Measurements from ENCODE around the gene RCBTB2.
"Not testable (repeated sequence)": the region's sequence is repeated elsewhere in the genome, so short reads cannot be mapped to it uniquely, and the experiment has no call there.

The RCBTB2 gene

DNA sequence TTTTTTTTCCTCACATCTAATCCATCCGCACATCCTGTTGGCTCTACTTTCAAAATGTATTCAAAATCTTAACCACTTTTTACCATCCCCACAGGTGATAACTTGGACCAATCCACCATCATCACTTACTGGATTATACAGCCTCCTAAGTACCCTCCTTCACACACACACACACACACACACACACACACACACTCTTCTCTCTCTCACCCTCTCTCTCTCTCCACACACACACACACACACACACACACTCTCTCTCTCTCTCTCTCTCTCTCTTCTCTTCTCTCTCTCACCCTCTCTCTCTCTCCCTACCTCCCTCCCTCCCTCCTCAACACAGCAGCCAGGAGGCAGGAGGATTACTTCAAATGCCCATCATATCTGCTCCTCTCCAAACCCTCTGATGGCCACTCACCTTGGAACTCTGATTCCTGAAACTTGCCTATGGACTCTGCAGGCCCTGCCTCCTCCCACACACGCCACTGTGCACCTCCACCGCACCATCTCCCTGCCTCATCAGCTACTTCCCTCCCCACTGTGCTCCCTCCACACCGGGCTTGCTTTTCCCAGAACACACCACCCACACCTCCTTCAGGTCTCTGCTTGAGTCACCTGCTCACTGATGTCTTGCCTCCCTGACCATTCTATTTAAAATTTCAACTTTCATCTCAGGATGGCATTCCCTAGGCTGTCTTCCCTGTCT, 39.7 kb downstream of the RCBTB2 start:
- ATAC-seq (no peak), DNase-seq (peak; percentile 31)

DNA sequence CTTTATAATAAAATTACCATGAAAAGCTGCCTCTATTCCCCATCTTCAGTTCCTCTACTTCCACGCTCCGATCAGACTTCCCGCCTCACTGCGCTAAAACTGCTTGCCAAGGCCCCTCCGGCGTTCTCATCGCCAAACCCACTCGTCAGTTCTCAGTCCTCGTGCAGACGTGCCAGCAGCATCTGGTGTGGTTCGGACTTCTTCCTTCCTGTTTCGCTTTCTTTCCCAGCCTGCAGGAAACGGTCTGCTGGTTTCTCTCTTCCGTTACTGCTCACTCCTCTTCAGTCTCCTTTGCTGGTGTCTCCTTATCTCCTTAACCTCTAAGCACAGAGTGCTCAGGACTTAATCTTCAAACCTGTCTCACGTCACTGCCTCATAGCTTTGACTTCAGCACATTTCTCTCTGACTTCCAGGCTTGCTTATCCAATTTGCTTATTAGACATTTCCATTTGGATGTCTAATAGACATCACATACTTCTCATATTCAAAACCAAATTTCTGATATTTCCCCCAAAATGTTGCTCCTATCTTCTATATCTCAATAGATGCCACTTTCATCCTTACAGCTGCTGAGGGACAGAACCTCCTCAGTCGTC, 40.3 kb downstream of the RCBTB2 start:
- ATAC-seq (peak; percentile 78), DNase-seq (peak; percentile 73)

DNA sequence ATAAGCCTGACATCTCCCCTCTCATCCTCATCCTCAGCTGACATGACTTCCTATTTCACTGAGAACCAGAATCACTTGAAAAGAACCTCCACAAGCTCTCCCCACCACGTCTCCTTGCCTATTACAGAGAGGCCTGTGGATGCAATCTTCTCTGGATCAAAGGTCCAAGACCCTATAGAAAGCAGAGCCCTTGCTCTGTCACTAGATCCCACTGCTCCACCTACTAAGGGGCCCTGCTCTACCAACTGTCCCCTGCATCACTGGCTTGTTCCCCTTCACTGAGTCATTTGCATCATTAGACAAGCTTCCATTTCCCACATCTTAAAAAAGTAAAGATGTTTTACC, 40.8 kb downstream of the RCBTB2 start:
- peak; percentile 65 for ATAC-seq
- DNase-seq, result peak; percentile 30

DNA sequence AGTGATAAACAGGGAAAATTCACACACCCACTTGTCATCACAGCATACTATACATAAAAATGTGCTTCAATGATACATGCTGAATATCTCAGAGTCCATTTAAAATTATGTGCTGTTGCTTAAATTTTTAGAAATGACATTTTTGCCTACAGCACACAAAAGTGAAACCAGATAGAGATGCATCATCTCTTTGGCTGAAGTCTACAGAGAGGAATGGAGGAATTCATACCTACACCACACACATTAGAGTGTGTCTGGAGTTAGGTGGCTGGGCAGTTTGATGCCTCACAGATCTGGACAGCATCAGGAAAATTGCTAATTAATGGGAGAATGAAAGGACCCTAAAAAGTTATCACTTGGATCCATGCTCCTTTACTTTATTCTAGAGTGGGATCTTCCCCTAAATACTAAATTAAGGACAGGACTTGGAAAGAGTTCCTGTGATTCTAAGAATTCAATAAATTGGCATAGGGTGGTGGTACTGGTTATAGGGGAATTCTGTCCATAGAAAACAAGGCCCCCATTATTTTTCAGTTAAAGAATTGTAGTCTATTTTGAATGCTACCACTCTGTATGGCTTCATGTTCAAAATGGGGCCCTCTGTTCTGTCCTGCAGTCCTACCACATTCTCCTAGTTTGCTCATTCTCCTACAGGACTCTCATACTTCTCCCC, 41.3 kb downstream of the RCBTB2 start:
- no peak for DNase-seq
- no peak for ATAC-seq

DNA sequence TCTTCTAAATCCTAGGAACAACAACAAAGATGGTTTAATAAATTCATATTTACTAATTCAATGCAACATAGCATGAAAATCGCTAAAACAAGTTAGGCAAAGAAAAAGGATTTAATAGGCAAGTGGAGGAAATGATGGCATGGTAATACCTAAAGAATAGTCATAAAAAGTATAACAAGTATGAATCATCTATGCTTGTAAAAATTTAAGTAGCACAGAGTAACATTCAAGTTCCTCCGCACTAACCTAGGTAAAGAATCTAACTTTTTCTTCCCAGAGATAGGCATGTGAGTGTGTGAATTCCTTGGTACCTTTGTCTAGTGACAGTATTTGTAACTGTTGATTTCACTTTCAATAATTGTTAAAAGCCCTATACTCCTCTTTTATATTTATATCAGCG, 42.6 kb downstream of the RCBTB2 start:
- no peak for DNase-seq
- ATAC-seq, result no peak

DNA sequence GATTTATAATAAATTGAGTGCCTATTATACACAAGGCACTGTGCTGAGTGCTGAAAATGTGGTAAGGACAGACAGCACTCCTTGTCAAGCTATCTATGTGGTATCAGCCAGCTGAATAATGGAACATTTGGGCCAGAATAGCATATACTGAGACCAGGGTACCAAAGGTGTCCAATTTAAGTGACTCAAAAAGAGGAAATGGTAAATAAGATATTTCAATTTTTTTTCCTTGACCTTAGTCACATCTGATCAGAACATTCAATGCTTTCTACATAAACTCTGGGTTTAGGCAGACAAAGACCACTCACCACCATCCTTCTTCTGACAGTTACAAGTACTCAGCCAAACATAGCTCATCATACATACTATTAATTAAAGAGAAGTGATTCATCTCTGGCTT, 43.2 kb downstream of the RCBTB2 start:
- DNase-seq (no peak), ATAC-seq (no peak)

DNA sequence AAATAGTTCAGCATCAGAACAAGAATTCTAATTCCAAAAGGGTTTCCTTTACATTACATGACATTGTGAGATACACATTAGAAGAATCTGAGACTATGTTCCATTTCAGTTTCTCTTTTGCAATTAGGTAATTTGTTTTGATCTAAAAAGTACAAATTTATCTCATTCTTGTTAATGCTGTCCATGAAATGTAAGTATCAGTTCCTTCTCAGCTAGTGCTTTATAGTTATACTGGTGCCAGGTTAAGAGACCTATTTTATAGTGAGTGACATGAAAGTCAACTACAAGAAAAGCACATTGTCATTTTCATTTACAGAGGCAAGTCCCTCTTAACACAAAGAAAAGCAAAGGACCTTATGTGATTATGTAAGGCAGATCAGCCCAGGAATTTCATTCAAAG, 43.9 kb downstream of the RCBTB2 start:
- ATAC-seq (no peak), DNase-seq (no peak)

DNA sequence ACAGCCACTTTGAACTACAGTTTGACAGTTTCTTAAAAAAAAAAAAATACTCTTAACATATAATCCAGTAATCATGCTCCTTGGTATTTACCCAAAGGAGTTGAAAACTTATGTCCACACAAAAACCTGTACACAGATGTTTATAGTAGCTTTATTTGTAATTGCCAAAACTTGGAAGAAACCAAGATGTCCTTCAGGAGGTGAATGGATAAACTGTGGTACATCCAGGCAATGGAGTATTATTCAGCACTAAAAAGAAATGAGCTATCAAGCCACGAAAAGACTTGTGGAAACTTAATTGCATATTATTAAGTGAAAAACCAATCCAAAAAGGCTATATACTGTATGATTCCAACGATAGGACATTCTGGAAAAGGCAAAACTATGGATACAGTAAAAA, 44.9 kb downstream of the RCBTB2 start:
- DNase-seq (no peak), ATAC-seq (no peak)

DNA sequence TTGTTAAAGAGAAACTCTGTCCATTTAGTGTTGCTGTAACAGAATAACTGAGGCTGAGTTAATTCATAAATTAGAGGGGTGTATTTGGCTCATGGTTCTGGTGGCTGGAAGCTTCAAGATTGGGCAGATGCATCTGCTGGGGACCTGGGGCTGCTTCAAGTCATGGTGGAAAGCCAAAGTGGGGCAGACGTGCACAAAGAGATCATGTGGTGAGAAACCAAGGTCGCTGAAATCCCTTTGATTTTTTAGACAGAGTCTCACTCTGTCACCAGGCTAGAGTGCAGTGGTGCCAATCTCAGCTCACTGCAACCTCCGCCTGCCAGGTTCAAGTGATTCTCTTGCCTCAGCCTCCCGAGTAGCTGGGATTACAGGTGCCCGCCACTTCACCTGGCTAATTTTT, 46.0 kb downstream of the RCBTB2 start:
- no peak for DNase-seq
- no peak for ATAC-seq

DNA sequence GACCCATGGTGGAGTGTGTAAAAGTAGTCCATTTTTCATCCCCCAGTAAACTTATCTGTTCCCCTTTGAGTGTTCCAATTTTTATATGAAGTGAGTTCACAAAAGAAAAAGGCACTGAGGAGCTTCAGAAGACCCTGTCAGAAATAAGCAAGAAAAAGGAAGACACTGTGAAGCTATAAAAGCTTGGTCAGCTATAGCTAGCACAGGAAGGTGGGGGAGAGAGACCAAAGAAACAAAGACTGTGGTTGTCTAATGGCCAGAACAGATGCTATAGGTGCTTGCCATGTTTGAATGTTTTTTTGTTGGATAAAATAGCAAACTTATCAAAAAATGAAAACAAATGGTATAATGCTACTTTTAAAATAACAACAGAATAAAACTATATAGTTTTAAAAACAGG, 46.5 kb downstream of the RCBTB2 start:
- no peak for DNase-seq
- ATAC-seq, result no peak

DNA sequence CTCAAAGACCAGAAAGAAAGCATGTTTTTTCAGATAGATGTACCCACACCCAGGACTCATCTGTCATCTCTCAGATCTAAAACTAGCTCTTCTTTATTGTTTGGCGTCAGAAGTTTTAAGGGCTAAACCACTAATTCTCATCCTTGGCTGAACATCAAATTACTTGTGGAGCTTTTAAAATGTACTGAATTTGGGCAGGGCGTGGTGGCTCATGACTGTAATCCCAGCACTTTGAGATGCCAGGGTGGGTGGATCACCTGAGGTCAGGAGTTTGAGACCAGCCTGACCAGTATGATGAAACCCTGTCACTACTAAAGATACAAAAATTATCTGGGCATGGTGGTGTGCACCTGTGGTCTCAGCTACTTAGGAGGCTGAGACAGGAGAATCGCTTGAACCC, 47.4 kb downstream of the RCBTB2 start:
- no peak for ATAC-seq
- DNase-seq, result no peak

DNA sequence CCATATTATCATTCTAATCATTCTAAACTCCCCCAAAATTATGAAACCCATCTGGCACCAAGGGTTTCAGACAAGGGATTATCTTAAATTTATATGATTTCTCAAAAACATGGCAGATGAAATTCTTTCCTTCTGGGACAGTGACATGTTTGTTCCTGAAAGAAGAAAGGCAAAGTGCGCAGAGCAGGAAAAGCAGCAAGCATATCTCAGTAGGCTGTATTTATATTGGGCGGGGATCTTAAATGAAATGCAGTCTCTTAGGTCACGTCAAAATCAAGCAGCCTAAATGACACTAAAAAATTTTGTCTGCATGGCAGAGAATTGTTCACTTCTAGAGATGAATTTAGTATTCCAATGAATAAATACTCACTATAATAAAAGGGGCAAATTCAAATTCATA, 49.3 kb downstream of the RCBTB2 start:
- ATAC-seq (no peak), DNase-seq (no peak)

DNA sequence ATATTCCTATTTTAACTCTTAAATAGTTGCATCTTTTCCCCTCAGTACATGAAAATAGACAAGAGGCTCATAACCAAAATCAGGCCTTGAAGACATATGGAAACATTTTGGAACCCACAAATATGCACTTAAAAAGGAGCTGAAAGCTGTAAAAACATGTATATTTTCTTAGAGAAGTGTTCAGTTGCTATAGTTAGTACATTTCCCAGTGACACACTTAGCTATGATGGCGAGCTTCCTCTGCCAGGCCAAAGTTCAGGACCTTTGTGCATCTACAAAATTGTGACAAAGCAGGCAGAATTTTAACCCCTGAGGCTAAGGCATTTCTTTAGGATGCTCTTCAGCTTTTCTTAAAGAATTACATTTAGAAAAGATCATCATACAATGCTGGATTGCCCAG, 54.5 kb downstream of the RCBTB2 start:
- DNase-seq, result no peak
- no peak for ATAC-seq

DNA sequence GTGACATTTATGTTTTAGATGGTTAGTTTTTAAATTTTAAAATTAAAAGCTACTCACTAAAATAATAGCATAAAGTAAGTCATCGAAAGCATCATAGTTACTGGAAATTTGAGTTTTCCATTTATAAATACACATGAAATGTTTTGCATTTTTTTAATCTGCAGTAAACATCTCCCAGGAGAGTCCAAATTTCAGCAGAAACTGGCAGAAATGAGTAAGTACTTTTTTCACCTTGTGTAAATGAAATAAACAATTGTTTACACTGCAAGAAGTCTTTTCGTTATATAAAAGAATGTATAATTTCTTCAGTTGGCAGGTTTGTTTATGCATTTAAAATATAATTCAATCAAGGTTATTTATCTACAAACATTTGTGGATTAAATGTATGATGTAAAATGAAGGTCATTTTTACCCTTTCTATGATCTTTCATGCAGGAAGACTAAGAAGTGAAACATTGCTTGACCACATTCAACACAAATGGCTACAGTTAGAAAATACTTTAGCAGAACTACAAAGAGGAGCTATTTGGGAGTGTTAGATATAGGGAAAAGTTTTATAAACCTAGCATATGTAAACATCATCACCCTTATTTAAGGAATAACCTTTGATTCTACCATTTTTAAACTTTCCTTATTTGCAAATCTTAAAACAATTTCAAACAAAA, 55.6 kb downstream of the RCBTB2 start:
- DNase-seq, result no peak
- ATAC-seq, result no peak

DNA sequence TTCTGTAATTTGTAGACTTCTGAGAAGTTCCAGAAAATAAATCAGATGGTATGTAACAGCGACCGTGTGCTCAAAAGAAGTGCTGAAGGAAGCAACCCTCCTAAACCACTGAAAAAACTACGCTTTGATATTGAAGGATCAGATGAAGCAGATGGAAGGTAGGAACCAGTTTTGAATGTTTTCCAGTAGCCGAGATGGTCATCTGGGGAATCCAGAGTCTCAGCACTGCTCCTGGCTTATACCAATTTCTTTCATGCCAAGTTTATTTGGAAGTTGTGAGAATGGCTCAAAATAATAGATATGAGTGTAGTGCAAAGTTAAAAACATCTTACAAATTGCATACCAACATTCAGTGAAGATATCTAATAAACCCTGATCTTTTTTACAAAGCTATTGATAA, 56.2 kb downstream of the RCBTB2 start:
- DNase-seq (no peak), ATAC-seq (no peak)

DNA sequence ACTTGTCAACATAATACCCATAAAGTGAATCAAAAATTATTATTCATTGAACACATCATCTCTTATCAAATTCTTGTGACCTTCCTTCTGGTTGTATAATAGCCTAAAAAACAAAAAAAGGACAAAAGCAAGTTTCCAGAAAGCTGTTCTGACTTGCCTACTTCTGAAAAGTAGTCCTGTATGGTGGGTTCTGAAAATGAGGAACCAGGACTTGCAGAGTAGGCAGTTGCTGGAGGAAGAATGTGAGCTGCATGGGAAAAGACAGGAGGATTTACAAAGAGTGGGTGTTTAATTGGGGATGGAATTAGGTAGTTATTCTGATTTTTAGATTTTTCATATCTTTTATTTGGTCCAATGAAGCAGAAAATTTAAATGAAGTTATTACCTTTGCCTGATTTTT, 56.7 kb downstream of the RCBTB2 start:
- ATAC-seq (no peak), DNase-seq (no peak)

DNA sequence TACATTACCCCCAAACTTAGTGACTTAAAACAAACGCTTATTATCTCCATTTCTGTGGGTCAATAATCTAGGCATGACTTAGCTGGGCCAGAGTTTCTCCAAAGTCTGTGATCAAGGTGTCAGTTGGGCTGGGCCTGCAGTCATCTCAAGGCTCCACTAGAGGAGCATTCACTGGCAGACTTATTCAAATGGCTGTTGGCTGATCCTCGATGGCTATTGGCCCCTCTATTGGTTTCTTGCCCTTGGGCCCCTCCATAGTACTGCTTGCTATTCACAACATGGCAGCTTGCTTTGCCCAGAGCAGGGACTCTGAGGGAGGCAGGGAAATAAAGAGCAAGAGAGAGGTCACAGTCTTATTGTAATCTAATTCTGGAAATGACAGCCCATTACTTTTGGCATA, 57.6 kb downstream of the RCBTB2 start:
- ATAC-seq (no peak), DNase-seq (no peak)

DNA sequence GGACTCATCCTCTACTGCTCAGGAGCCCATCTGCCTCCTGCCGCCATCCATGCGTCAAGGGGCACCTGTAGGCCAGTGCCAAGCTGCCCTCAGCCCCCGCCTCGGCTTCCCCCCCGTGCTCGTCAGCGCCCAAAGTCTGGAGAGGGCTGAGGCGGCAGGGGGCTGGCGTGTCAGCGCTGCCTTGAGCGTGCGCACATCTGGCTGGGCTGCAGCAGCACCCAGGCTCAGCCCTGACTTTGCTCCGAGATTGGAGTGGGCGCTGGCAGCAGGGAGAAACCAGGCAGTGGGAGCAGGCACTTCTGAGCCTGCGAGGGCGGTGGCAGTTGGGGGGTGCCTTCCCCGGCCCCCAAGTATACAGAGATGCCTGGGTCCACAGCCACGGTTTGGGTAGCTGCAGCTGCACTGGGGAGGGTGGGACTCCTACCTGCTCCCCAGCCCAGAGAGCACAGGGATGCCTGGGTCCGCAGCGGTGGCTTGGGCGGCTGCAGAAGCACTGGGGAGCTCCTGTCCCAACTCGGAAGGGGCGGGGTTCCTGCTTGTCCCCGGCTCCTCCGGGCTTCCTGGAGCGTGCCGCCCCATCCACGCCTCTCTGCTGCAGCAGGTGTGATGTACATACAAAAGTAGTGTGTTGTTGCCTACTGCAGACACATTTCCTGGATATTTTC, 75.2 kb downstream of the RCBTB2 start:
- ATAC-seq (no peak), DNase-seq (no peak)

DNA sequence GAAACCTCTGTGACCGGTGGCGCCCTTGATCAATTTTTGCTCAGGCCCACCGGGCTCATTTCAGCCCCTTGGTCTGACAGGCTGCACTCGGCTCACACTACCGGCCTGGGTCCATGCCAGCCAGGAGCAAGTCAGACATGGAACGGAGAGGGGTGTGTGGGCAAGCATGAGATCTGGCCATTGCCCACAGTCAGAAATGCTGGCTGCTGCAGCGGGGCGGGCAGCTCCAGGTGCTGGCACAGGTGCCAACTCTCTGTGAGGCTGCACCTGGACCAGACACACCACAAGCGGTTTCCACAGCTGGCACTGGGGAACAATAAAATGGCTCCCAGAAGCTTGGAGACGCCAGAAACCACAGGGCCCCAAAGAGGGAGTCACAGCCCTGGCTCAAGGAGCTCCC, 76.3 kb downstream of the RCBTB2 start:
- no peak for ATAC-seq
- no peak for DNase-seq

DNA sequence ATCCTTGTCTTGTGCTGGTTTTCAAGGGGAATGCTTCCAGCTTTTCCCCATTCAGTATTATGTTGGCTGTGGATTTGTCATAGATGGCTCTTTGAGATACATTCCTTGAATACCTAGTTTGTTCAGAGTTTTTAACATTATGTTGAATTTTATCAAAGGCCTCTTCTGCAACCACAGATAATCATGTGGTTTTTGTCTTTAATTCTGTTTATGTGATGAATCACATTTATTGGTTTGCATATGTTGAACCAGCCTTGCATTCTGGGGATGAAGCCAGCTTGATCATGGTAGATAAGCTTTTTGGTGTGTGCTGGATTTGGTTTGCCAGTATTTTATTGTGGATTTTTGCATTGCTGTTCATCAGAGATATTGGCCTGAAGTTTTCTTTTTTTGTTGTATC, 81.7 kb downstream of the RCBTB2 start:
- DNase-seq, ATAC-seq: not testable (repeated sequence)

DNA sequence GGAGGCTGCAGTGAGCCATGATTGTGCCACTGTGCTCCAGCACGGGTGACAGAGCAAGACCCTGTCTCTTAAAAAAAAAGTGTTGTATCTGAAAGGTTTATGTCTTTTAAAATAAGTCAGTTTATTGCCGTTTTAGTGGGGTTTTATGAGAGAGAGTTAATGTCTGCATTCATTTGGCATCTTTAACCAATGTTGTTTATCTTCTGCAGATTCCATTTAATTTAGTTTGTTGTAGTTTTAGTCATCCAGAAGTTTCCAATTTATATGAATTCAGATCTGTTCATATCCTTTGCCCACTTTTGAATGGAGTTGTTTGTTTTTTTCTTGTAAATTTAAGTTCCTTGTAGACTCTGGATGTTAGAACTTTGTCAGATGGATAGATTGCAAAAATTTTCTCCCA, 83.2 kb downstream of the RCBTB2 start:
- ATAC-seq, result no peak
- DNase-seq, result no peak

DNA sequence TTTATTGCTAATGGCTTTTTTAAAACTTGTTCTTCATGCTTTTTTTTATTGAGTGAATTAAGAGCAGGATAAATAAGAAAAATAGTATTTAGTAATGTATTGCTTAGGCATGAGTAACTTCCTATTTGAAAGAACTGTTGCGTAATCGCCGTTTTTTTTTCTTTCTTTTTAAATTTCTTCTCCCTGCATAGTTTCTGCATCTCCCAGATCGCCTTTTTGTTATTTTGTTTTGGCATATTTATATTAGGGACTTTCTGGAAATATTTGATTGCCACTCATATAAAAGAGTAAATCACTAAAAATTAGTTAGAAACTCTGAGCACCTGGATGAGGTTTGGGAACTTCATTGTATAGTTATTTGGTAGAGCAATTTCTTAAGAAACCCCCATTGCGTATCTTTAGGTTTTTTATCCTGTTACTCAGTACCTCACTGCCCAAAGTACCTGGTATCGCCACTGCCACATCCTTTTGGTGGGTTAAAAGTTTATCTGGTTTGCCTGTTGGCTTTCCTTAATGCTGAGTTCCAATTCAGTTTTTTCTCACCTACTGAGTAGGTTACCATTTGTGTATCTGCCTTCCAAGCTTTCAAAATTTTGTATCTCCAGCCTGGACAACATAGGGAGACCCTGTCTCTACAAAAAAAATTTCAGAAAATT, 83.8 kb downstream of the RCBTB2 start:
- no peak for ATAC-seq
- no peak for DNase-seq
